ENCODE results near the gene HTT. TPM values are rescaled to one million over a fixed set of nuclear protein-coding genes. Genes with fewer than 3 reads are reported as not detected.
A peak's percentile ranks its signal among the peaks of the same experiment; 100 is the strongest.

The HTT gene
- total and polyA plus RNA-seq, 2 of the 13 experiments (the other 11 are each of a cell fraction or from before 2014, with no cell fraction given), result 17.5 to 19.5 TPM

- TF ChIP-seq STAG1 (CRISPR knock-in tag; IDR thresholded peaks at IDR 0.05) (0 out of 2 replicates have a peak, but pooled peaks have one; percentile 21), CBX2 (IDR thresholded peaks at IDR 0.05; ENCODE audit: low read depth, low read length) (no peak), CBX2 (CRISPR knock-in tag; IDR thresholded peaks at IDR 0.05; ENCODE audit: low read depth) (no peak), FOXO4 (CRISPR knock-in tag; conservative IDR thresholded peaks at IDR 0.05) (no peak), ZNF543 (CRISPR knock-in tag; IDR thresholded peaks at IDR 0.05) (no peak), ARHGAP35 (CRISPR knock-in tag; IDR thresholded peaks at IDR 0.05; ENCODE audit: borderline replicate concordance) (no peak), ZNF468 (CRISPR knock-in tag; IDR thresholded peaks at IDR 0.05) (no peak), RBFOX2 (IDR thresholded peaks at IDR 0.05; ENCODE audit: low read depth, low read length) (no peak), MXD1 (CRISPR knock-in tag; IDR thresholded peaks at IDR 0.05) (no peak), HHEX (CRISPR knock-in tag; IDR thresholded peaks at IDR 0.05) (no peak), BCL6 (CRISPR knock-in tag; IDR thresholded peaks at IDR 0.05) (peak; percentile 55; the same call in 1 of the 2 replicates), ZNF891 (CRISPR knock-in tag; IDR thresholded peaks at IDR 0.05) (0 out of 2 replicates have a peak, but pooled peaks have one; percentile 53), ZNF839 (CRISPR knock-in tag; IDR thresholded peaks at IDR 0.05; ENCODE audit: borderline replicate concordance) (no peak), ZSCAN29 (CRISPR knock-in tag; conservative IDR thresholded peaks at IDR 0.05) (0 out of 2 replicates have a peak, but pooled peaks have one; percentile 57), TSC22D2 (CRISPR knock-in tag; IDR thresholded peaks at IDR 0.05; ENCODE audit: borderline replicate concordance) (no peak), TAF15 (IDR thresholded peaks at IDR 0.05; ENCODE audit: low read depth, low read length, poor library complexity, severe bottlenecking) (no peak), ETV6 (CRISPR knock-in tag; conservative IDR thresholded peaks at IDR 0.05) (no peak), NFAT5 (CRISPR knock-in tag; IDR thresholded peaks at IDR 0.05) (no peak)
- TF ChIP-seq, protein P1, sequence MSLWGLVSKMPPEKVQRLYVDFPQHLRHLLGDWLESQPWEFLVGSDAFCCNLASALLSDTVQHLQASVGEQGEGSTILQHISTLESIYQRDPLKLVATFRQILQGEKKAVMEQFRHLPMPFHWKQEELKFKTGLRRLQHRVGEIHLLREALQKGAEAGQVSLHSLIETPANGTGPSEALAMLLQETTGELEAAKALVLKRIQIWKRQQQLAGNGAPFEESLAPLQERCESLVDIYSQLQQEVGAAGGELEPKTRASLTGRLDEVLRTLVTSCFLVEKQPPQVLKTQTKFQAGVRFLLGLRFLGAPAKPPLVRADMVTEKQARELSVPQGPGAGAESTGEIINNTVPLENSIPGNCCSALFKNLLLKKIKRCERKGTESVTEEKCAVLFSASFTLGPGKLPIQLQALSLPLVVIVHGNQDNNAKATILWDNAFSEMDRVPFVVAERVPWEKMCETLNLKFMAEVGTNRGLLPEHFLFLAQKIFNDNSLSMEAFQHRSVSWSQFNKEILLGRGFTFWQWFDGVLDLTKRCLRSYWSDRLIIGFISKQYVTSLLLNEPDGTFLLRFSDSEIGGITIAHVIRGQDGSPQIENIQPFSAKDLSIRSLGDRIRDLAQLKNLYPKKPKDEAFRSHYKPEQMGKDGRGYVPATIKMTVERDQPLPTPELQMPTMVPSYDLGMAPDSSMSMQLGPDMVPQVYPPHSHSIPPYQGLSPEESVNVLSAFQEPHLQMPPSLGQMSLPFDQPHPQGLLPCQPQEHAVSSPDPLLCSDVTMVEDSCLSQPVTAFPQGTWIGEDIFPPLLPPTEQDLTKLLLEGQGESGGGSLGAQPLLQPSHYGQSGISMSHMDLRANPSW (CRISPR knock-in tag; IDR thresholded peaks at IDR 0.05; ENCODE audit: borderline replicate concordance), result no peak
- TF ChIP-seq, protein P2, sequence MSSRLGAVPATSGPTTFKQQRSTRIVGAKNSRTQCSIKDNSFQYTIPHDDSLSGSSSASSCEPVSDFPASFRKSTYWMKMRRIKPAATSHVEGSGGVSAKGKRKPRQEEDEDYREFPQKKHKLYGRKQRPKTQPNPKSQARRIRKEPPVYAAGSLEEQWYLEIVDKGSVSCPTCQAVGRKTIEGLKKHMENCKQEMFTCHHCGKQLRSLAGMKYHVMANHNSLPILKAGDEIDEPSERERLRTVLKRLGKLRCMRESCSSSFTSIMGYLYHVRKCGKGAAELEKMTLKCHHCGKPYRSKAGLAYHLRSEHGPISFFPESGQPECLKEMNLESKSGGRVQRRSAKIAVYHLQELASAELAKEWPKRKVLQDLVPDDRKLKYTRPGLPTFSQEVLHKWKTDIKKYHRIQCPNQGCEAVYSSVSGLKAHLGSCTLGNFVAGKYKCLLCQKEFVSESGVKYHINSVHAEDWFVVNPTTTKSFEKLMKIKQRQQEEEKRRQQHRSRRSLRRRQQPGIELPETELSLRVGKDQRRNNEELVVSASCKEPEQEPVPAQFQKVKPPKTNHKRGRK (CRISPR knock-in tag; IDR thresholded peaks at IDR 0.05), result no peak
Measured at GRCh38 chr4:3205995-3206394, 131.5 kb downstream of the HTT start (continued).

Measured in HepG2 (cell line).